OCI-LY7 (cell line): Measurements from ENCODE around the gene PSMC1. TPM values are rescaled to one million over a fixed set of nuclear protein-coding genes. Genes with fewer than 3 reads are reported as not detected.

ENCODE experiments used
- BruUV-seq: library from RNA; stranded (reverse); fragments of 400-500 nt; replicated peaks from 2 replicates; lab custom pipeline; 2021; lab: Mats Ljungman, UMichigan
- CTCF ChIA-PET: fragments of 300-600 bp; sonication (Branson Sonifier 250); formaldehyde crosslinking; loops from one replicate; lab custom pipeline; 2022; ENCODE audit warnings: antibody characterized with exemption; ENCODE audit not compliant: unreplicated experiment; lab: Charles Lee
- POLR2A ChIA-PET: fragments of 300-600 bp; sonication (Branson Sonifier 250); formaldehyde crosslinking; loops from one replicate; lab custom pipeline; 2022; ENCODE audit warnings: antibody characterized with exemption; lab: Charles Lee
- DNase-seq: peaks from one replicate; pipeline ENCODE4 v3.0.0-alpha.2; 2015; ENCODE audit warnings: low spot score
- H2AFZ ChIP-seq: fragments of 200-600 bp; sonication (generic), shearing (Covaris generic); 2 replicates; pipeline ENCODE4 v1.6.1; 2014; ENCODE audit warnings: mild to moderate bottlenecking, antibody characterized with exemption, low read length, moderate library complexity
- H3K27ac ChIP-seq: fragments of 200-600 bp; sonication (generic); 2 replicates; pipeline ENCODE4 v1.5.1; 2014; ENCODE audit warnings: mixed run types, low read depth, mild to moderate bottlenecking, moderate library complexity, low read length, inconsistent platforms; ENCODE audit not compliant: poor library complexity, severe bottlenecking
- H3K36me3 ChIP-seq: fragments of 200-600 bp; sonication (generic); 2 replicates; pipeline ENCODE4 v1.6.1; 2014; ENCODE audit warnings: mild to moderate bottlenecking, antibody characterized with exemption, low read length, moderate library complexity, mixed read lengths; ENCODE audit not compliant: insufficient read depth
- H3K4me1 ChIP-seq: fragments of 200-600 bp; sonication (generic); 2 replicates; pipeline ENCODE4 v1.5.1; 2014; ENCODE audit warnings: mild to moderate bottlenecking, low read length; ENCODE audit not compliant: insufficient read depth, poor library complexity, severe bottlenecking
- H3K4me2 ChIP-seq: fragments of 200-600 bp; sonication (generic); 2 replicates; pipeline ENCODE4 v1.6.1; 2014; ENCODE audit warnings: mild to moderate bottlenecking, low read length
- H3K4me3 ChIP-seq: fragments of 200-600 bp; sonication (generic); 2 replicates; pipeline ENCODE4 v1.5.1; 2014; ENCODE audit warnings: mild to moderate bottlenecking, low read depth, low read length; ENCODE audit not compliant: poor library complexity, severe bottlenecking
- H3K79me2 ChIP-seq: fragments of 200-600 bp; sonication (generic); 2 replicates; pipeline ENCODE4 v1.6.1; 2016; ENCODE audit warnings: low read depth, mild to moderate bottlenecking, low read length, moderate library complexity, mixed read lengths; ENCODE audit not compliant: insufficient read depth
- H3K9me2 ChIP-seq: fragments of 200-600 bp; sonication (generic); 2 replicates; pipeline ENCODE4 v1.6.1; 2016; ENCODE audit warnings: mild to moderate bottlenecking, low read length, mixed read lengths; ENCODE audit not compliant: insufficient read depth
- H3K9me3 ChIP-seq: fragments of 200-600 bp; sonication (generic); 2 replicates; pipeline ENCODE4 v1.6.1; 2014; ENCODE audit warnings: mild to moderate bottlenecking, mixed run types, low read length, mixed read lengths
- H4K20me1 ChIP-seq: fragments of 200-600 bp; sonication (generic); 2 replicates; pipeline ENCODE4 v1.6.1; 2014; ENCODE audit warnings: mild to moderate bottlenecking, antibody characterized with exemption, low read length, moderate library complexity, mixed read lengths; ENCODE audit not compliant: insufficient read depth
- CTCF ChIP-seq: fragments of 200-600 bp; sonication (generic); conservative IDR thresholded peaks from 2 replicates; pipeline ENCODE4 v1.5.1; 2014; ENCODE audit warnings: mild to moderate bottlenecking, antibody characterized with exemption, low read length, moderate library complexity, mixed read lengths
- EZH2phosphoT487 ChIP-seq: fragments of 200-600 bp; sonication (generic); IDR thresholded peaks from 2 replicates; pipeline ENCODE4 v1.6.1; 2018; ENCODE audit warnings: low read depth, borderline replicate concordance, mild to moderate bottlenecking, mixed run types, antibody characterized with exemption, low read length, moderate library complexity, mixed read lengths
- intact Hi-C: fragments of 100-400 bp; cut with micrococcal nuclease; formaldehyde crosslinking; loops from one replicate; pipeline ENCODE4 v1.10.0; 2022; ENCODE audit not compliant: unreplicated experiment
- total RNA-seq, 2 experiments: library from RNA; depleted of rRNA in 1 of 2; stranded (reverse); fragments of >200 nt in 1 of 2; shearing (Covaris generic) in 1 of 2; gene quantifications; 2 replicates each; pipeline ENCODE4 v1.2.3, GENCODE V29; 2014 to 2022

Gene PSMC1
- total RNA-seq, 2 experiments from 2014 or later: 92.7 to 100 TPM

GRCh38 chr14:90319173-90319572 is 62.8 kb downstream of the PSMC1 start:
- H2AFZ ChIP-seq: no peak overlapping the region
- H3K79me2 ChIP-seq: peaks cover 14% of the 10 kb centered on the region; the same call in 1 of the 2 replicates
- no peaks in the 10 kb centered on the region for H4K20me1 ChIP-seq
- no TSS peak for BruUV-seq
- POLR2A ChIA-PET: interaction anchor here (0.6 to 0.8 kb wide), 5 partner anchors 10 to 748 kb away, joined by 3 to 8 read pairs (median 5); no protein-coding TSS in a partner anchor
- no peaks in the 10 kb centered on the region for H3K4me1 ChIP-seq
- no peak overlapping the region for H3K27ac ChIP-seq
- CTCF ChIA-PET: interaction anchor here (0.6 kb wide), 1 partner anchor 1321 kb away, joined by 8 read pairs; no protein-coding TSS in a partner anchor
- no peak for DNase-seq
- no peak overlapping the region for H3K4me2 ChIP-seq
- intact Hi-C loops: no loop called here
- no peaks in the 10 kb centered on the region for H3K9me2 ChIP-seq
- no peak overlapping the region for H3K4me3 ChIP-seq
- no peak for TF ChIP-seq CTCF
- no peak for TF ChIP-seq EZH2phosphoT487
- no peaks in the 10 kb centered on the region for H3K9me3 ChIP-seq
- H3K36me3 ChIP-seq: peaks cover 46% of the 10 kb centered on the region

GRCh38 chr14:90319634-90320541 is 63.5 kb downstream of the PSMC1 start:
- Histone ChIP-seq H3K27ac (no peak overlapping the region), H3K79me2 (peaks cover 14% of the 10 kb centered on the region; the same call in 1 of the 2 replicates), H3K9me2 (no peaks in the 10 kb centered on the region), H3K9me3 (no peaks in the 10 kb centered on the region), H3K4me3 (no peak overlapping the region), H3K4me1 (no peaks in the 10 kb centered on the region), H3K36me3 (peaks cover 40% of the 10 kb centered on the region), H2AFZ (no peak overlapping the region), H3K4me2 (no peak overlapping the region), H4K20me1 (no peaks in the 10 kb centered on the region)
- intact Hi-C loops: no loop called here
- no peak for DNase-seq
- BruUV-seq: no TSS peak
- ChIA-PET POLR2A (interaction anchor here (0.6 to 0.8 kb wide), 6 partner anchors 9 to 749 kb away, joined by 3 to 8 read pairs (median 4); no protein-coding TSS in a partner anchor), CTCF (interaction anchor here (0.6 kb wide), 1 partner anchor 1320 kb away, joined by 8 read pairs; no protein-coding TSS in a partner anchor)
- no peak for TF ChIP-seq CTCF
